ENCODE measurements around the gene LAMC2. TPM values are rescaled to one million over a fixed set of nuclear protein-coding genes. Genes with fewer than 3 reads are reported as not detected.

Gene LAMC2
- total RNA-seq, 4 donors from 2014 or later, result 2.4 to 4.2 (median 2.8) TPM

GRCh38 chr1:183159960-183160359 lies 26.1 kb upstream of the LAMC2 start:
- TF ChIP-seq CTCF (IDR thresholded peaks at IDR 0.05; ENCODE audit: low read depth), result no peak

GRCh38 chr1:183161391-183161790 lies 24.7 kb upstream of the LAMC2 start:
- no peak for TF ChIP-seq CTCF (IDR thresholded peaks at IDR 0.05; ENCODE audit: low read depth)

- TF ChIP-seq CTCF (IDR thresholded peaks at IDR 0.05; ENCODE audit: low read depth), result no peak
These were observed 22.7 kb upstream of the LAMC2 start for GRCh38 chr1:183163316-183163715.

GRCh38 chr1:183164340-183164739 lies 21.7 kb upstream of the LAMC2 start:
- TF ChIP-seq CTCF (IDR thresholded peaks at IDR 0.05; ENCODE audit: low read depth), result no peak

- TF ChIP-seq CTCF (IDR thresholded peaks at IDR 0.05; ENCODE audit: low read depth), result no peak
These were observed 21.1 kb upstream of the LAMC2 start for GRCh38 chr1:183164963-183165362.

- TF ChIP-seq CTCF (IDR thresholded peaks at IDR 0.05; ENCODE audit: low read depth), result no peak
These were observed 20.6 kb upstream of the LAMC2 start for GRCh38 chr1:183165456-183165855.

GRCh38 chr1:183166454-183166853 lies 19.6 kb upstream of the LAMC2 start:
- no peak for TF ChIP-seq CTCF (IDR thresholded peaks at IDR 0.05; ENCODE audit: low read depth)

Data from subcutaneous adipose tissue (tissue), 4 donors.